ENCODE data around the gene ANKDD1B.

ANKDD1B gene

GRCh38 chr5:75616371-75616881, 5.2 kb downstream of the ANKDD1B start:
- no peak for DNase-seq (ENCODE audit: low read depth)

GRCh38 chr5:75616971-75617621, 5.8 kb downstream of the ANKDD1B start:
- no peak for DNase-seq (ENCODE audit: low read depth)

GRCh38 chr5:75617736-75618352, 6.6 kb downstream of the ANKDD1B start:
- DNase-seq (ENCODE audit: low read depth): no peak

GRCh38 chr5:75620184-75620959, 9.1 kb downstream of the ANKDD1B start:
- no peak for DNase-seq (ENCODE audit: low read depth)

GRCh38 chr5:75622564-75622963, 11.3 kb downstream of the ANKDD1B start:
- DNase-seq (ENCODE audit: low read depth): no peak

- no peak for DNase-seq (ENCODE audit: low read depth)
These were observed 12.6 kb downstream of the ANKDD1B start for GRCh38 chr5:75623846-75624245.

GRCh38 chr5:75626959-75627358, 15.7 kb downstream of the ANKDD1B start:
- no peak for DNase-seq (ENCODE audit: low read depth)

- no peak for DNase-seq (ENCODE audit: low read depth)
These were observed 16.5 kb downstream of the ANKDD1B start for GRCh38 chr5:75627801-75628200.

- no peak for DNase-seq (ENCODE audit: low read depth)
These were observed 19.6 kb downstream of the ANKDD1B start for GRCh38 chr5:75630875-75631274.

GRCh38 chr5:75632321-75632720, 21.1 kb downstream of the ANKDD1B start:
- no peak for DNase-seq (ENCODE audit: low read depth)

GRCh38 chr5:75637949-75638348, 26.7 kb downstream of the ANKDD1B start:
- no peak for DNase-seq (ENCODE audit: low read depth)

GRCh38 chr5:75639535-75640311, 28.5 kb downstream of the ANKDD1B start:
- DNase-seq (ENCODE audit: low read depth): no peak

GRCh38 chr5:75640395-75640794, 29.1 kb downstream of the ANKDD1B start:
- DNase-seq (ENCODE audit: low read depth): no peak

GRCh38 chr5:75640826-75641225, 29.6 kb downstream of the ANKDD1B start:
- no peak for DNase-seq (ENCODE audit: low read depth)

GRCh38 chr5:75648712-75649111, 37.5 kb downstream of the ANKDD1B start:
- no peak for DNase-seq (ENCODE audit: low read depth)

GRCh38 chr5:75651575-75652238, 40.5 kb downstream of the ANKDD1B start:
- DNase-seq (ENCODE audit: low read depth): no peak

GRCh38 chr5:75653521-75653920, 42.3 kb downstream of the ANKDD1B start:
- no peak for DNase-seq (ENCODE audit: low read depth)

GRCh38 chr5:75654693-75655295, 43.5 kb downstream of the ANKDD1B start:
- no peak for DNase-seq (ENCODE audit: low read depth)

- no peak for DNase-seq (ENCODE audit: low read depth)
These were observed 45.2 kb downstream of the ANKDD1B start for GRCh38 chr5:75656311-75657003.

GRCh38 chr5:75659791-75660450, 48.7 kb downstream of the ANKDD1B start:
- DNase-seq (ENCODE audit: low read depth): no peak
